ENCODE data around the gene CALCA.
A peak's percentile ranks its signal among the peaks of the same experiment; 100 is the strongest.
"Not testable (repeated sequence)": the region's sequence is repeated elsewhere in the genome, so short reads cannot be mapped to it uniquely, and the experiment has no call there.

The CALCA gene

GRCh38 chr11:14971865-14972580 lies at the start of gene CALCA:
TSS of gene CALCA (minus strand) at chr11:14972351. CDS start at chr11:14971192, 1,159 bp downstream.
- peak; percentile 16 for DNase-seq (ENCODE audit: low read depth, low spot score)

GRCh38 chr11:15016200-15016599 lies 44.0 kb upstream of the CALCA start:
- no peak for DNase-seq (ENCODE audit: low read depth, low spot score)

- DNase-seq (ENCODE audit: low read depth, low spot score): no peak
These were observed 39.7 kb upstream of the CALCA start for GRCh38 chr11:15011776-15012345.

DNA sequence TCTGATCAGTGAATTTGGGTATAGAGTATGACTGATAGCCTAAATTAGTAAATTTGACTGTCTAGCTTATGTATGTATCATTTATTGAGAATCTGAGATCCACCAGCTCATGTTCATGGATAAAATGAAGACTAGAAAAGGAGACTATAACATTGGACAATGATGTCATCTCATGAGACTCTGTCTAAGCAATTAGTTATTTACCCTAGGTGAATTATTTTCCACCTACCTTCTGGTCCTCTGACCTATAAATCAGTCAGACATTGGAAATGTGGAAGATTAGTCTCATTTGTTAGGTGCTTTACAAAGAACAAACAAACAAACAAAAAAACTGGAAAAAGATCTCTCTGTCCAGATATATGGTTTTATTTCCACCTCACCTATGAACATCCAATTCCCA lies 38.7 kb upstream of the CALCA start:
- no peak for DNase-seq (ENCODE audit: low read depth, low spot score)

DNA sequence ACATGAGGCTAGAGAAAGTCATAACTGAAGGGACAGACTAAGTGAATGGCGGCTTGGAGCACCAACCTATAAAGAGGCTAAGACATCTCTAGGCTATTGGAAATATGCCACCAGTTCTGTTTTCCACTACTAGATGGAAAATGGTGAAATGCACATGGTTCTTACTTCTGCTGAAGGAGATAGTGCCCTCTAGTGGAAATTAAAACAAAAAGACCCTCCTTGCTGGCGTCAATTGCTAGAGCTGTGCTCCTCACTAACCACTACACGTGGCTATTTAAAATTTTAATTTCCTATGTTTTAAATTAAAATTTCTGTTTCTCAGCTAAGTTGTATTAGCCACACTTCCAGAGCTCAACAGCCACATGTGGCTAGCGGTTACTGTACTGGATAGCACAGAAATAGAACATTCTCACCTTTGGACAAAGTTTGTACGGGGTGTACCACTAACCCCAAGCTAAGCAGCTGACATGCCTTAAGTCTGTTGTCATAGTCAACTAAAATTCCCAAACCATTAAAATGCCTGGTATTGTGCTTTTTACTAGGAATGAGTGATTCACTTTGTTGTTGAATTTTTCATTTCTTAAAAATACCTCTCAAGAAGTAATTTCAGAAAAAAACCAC lies 34.1 kb upstream of the CALCA start:
- peak; percentile 28 for DNase-seq (ENCODE audit: low read depth, low spot score)

- DNase-seq (ENCODE audit: low read depth, low spot score): not testable (repeated sequence)
These were observed 16.0 kb upstream of the CALCA start for GRCh38 chr11:14988133-14988532.

GRCh38 chr11:14981507-14981906 lies 9.4 kb upstream of the CALCA start:
- DNase-seq (ENCODE audit: low read depth, low spot score): no peak

DNA sequence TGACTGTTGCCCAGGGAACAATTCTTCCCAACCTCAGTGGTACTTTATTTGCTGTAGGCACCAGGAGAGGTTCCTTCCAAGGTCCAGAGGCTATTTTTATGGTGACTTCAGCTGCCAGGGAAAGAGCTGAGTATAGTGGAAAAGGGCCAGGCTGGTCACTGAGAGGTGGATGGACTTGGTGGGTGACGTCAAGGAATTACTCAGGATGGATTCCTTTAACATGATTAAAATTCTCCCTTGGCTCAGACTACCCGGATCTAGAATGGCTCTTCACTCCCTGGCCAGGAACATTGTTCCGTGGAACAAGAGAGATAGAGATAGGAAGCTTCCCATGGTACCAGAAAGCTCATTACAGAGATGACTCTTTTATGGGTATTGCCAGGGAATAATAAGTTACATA lies 8.7 kb upstream of the CALCA start:
- DNase-seq (ENCODE audit: low read depth, low spot score): peak; percentile 41

- no peak for DNase-seq (ENCODE audit: low read depth, low spot score)
These were observed 5.1 kb upstream of the CALCA start for GRCh38 chr11:14977101-14977880.

DNA sequence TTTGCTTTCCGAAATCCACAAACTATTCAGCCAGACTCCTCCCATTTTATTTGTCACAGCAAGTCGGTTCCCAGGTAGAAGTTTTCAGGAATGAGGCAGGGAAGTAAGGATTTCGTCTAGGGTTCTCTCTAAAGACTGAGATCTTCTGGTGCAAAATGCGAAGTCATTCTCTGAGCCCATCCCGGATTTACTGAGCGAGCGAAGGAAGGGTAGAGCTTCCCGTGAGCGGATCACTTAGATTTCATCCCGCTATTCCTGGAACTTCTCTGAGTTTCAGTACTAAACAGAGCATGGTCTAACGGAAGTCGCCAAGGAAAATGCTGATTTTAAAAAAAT lies 3.1 kb upstream of the CALCA start:
- DNase-seq (ENCODE audit: low read depth, low spot score): peak; percentile 9

DNA sequence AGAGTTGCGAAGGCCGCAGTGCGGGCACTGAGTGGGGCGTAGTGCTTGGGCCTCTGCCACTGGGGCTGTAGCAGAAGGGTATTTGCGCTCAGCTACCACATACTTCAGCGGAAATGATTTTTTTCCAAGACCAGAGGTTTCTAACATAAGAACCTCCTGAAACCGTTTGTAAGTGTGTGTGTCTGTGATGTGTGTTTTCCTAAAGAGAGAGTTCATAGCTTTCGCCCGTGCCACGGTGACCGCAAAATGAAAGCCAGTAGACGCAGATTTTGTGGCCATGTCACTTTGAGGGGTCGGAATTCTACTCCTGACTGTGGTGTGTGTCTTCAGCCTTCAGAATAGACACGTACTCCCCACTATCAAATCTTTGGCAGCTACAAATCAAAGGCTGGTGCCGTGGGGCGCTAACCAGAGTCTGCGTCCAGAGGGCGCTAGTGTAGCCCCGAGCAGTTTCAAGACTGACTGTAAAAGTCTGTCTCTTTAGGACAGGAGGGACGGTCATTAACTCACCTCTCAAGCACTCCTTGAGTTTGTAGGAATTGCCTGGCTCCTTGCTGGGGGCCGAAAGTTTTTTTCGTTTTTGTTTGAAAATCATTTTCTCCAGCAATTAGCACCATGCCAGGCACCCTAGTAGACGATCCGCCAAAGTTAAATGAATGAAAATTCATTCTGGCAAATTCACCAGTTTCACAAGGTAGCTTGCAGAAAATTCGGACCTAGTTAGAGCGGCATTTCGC lies 2.5 kb upstream of the CALCA start:
- peak; percentile 58 for DNase-seq (ENCODE audit: low read depth, low spot score)

GRCh38 chr11:14973621-14974514 lies 1.7 kb upstream of the CALCA start:
- peak; percentile 55 for DNase-seq (ENCODE audit: low read depth, low spot score)

GRCh38 chr11:14972581-14973495 lies 687 bp upstream of the CALCA start:
- DNase-seq (ENCODE audit: low read depth, low spot score): no peak

DNA sequence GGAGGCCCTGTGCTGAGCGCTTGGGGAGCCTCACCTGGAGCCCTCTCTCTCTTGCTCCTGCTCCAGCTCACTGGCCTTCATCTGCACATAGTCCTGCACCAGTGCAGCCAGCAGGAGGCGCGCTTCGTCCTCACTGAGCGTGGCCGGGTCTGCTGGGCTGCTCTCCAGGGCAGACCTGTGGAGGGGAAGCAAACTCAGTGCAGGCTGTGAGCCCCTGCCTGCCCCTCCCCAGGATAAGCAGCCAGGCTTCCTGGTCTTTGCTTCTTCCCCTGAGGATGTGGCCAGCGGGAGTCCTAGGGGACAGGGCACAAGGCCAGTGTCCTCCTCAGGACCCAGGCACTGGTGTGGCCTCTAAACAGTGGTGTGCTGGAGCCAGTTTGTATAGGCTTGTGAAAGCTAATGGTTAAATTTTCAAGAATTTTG lies 2.2 kb downstream of the CALCA start:
- DNase-seq (ENCODE audit: low read depth, low spot score): peak; percentile 52

DNA sequence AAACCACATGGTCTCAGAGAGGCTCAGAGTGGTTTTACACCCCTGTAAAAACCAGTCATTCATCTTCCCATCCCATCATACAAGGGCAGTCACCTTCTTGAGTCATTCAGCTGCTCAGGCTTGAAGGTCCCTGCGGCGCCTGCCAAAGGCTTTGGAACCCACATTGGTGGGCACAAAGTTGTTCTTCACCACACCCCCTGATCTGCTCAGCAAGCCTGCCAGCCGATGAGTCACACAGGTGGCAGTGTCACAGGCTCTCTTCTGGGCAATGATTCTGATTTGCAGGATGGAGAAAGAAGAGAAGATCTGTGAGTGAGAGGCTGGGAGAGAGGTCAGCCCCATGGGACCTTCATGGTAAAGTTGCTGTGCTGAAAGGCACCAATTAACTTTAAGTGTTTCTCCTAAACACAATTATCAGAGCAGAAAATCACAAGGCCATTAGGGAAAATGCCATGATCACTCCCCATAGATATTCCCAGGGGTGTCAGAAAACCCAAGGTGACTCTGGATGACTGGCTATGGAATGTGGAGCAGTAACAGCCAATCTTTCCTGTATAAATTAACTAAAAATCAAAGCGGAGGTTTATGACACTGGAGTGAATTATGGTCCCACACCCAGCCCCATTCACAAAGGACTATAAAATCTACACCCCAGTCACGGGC lies 4.4 kb downstream of the CALCA start:
- DNase-seq (ENCODE audit: low read depth, low spot score): no peak

DNA sequence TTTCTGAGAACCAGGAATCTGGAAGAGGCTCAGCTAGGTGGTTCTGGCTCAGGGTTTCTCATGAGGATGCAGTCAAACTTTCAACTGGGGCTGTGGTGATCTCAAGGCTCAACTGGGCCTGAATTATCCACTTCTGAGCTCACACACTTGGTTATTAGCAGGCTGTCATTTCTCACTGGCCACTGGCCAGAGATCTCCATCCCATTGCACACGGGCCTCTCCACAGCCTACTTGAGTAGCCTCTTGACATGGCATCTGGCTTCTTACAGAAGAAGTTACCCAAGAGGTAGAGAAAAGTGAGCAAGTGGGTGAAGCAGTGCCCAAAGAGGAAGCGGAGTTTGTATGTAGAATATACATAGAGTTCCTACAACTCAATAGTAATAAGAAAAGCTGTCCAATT lies 16.0 kb downstream of the CALCA start:
- no peak for DNase-seq (ENCODE audit: low read depth, low spot score)

DNA sequence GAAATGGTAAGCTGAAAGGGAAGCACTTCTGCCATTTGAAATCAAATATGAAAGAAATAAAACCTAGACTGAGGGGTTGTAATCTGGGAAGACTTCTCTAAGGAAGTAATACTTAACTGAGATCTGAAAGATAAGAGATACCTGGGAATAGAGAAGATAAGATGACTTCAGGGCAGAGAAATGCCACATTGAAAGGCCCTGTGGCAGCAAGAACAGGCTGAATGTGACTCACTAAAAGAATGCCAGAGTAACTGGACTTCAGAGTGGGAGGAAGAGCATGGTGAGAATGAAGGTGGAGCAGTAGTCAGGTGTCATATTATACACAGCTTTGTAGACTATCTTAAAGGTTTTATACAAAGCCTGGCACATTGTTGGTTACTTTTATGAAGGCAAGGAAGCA lies 17.6 kb downstream of the CALCA start:
- no peak for DNase-seq (ENCODE audit: low read depth, low spot score)

DNA sequence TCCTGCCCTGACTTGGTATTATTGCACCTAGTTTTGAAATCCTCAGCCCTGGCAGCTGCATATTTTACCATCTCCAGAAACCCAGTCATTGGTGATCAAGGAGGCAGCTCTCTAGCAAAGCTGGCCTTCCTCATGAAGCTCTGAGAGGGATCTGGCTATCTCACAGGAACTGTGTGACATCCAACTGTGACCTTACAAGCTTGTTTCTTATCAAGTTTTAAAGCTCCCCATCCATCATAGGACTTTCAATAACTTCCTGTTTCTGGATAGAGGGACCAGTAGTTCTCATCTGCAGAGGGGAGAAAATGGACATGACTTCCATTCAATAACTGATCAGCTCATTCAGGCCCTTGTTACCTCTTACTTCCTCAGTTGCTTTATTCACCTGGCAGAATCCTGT lies 18.2 kb downstream of the CALCA start:
- no peak for DNase-seq (ENCODE audit: low read depth, low spot score)
